Adrenal gland (tissue), 12 donors: ENCODE data around the gene ZNF324. TPM values are rescaled to one million over a fixed set of nuclear protein-coding genes. Genes with fewer than 3 reads are reported as not detected.
"Not testable (repeated sequence)": the region's sequence is repeated elsewhere in the genome, so short reads cannot be mapped to it uniquely, and the experiment has no call there.

Source experiments
- DNase-seq, 7 donors: peaks; one replicate each; pipeline ENCODE4 v3.0.0-alpha.2; 2019 to 2020
- H3K27ac ChIP-seq, 5 donors: fragments of 200-600 bp; sonication (generic) in 4 of 5; 1 replicate in 3 of 5; 2 replicates in 2 of 5; pipeline versions ENCODE4 v1.5.1 to v1.8.0; 2016 to 2020; ENCODE audit warnings: mild to moderate bottlenecking in 1 of 5
- H3K27me3 ChIP-seq: fragments of 200-600 bp; 2 replicates; pipeline ENCODE4 v1.8.0; 2021
- H3K36me3 ChIP-seq, 2 donors: fragments of 200-600 bp; replicated peaks in 1 of 2; 1 replicate in 1 of 2; 2 replicates in 1 of 2; pipeline versions ENCODE4 v1.5.1 to v1.8.0; 2018 to 2022
- H3K4me1 ChIP-seq, 2 donors: fragments of 200-600 bp; replicated peaks in 1 of 2; 1 replicate in 1 of 2; 2 replicates in 1 of 2; pipeline versions ENCODE4 v1.5.1 to v1.8.0; 2018 to 2021
- H3K4me3 ChIP-seq, 4 donors: fragments of 200-600 bp; sonication (generic) in 3 of 4; one replicate each; pipeline ENCODE4 v1.5.1; 2016 to 2018
- H3K9me3 ChIP-seq, 3 donors: fragments of 200-600 bp; sonication (generic) in 1 of 3; replicated peaks in 1 of 3; 1 replicate in 2 of 3; 2 replicates in 1 of 3; pipeline versions ENCODE4 v1.5.1 to v1.8.0; 2016 to 2021
- POLR2A ChIP-seq, 2 donors: fragments of 450-650 bp; IDR thresholded peaks; one replicate each; pipeline ENCODE4 v1.6.1; 2017; ENCODE audit warnings: antibody characterized with exemption in 2 of 2, mild to moderate bottlenecking in 2 of 2, moderate library complexity in 1 of 2
- WGBS, 4 donors: extraction: QIAGEN DNeasy Blood & Tissue Kit in 2 of 4; methylation state at CpG; one replicate each; pipeline versions ENCODE4 v1.1.5 to v1.1.7; 2013 to 2017; 5-methylcytosine and 5-hydroxymethylcytosine counted together
- intact Hi-C, 2 donors: fragments of 100-400 bp; cut with DNase I; formaldehyde crosslinking; loops; one replicate each; pipeline versions ENCODE4 v1.14.1 to v1.15.0; 2022 to 2023
- polyA plus RNA-seq, 3 donors: library from polyadenylated mRNA; stranded (reverse); fragments of 200-250 nt in 2 of 3; fragments of 350-450 nt in 1 of 3; fragmentation: Illumina TruSeq in 1 of 3; extraction: RNeasy Lipid Tissue Mini Kit (QIAGEN cat#74804) in 1 of 3; gene quantifications; one replicate each; pipeline ENCODE4 v1.2.3, GENCODE V29; 2013 to 2014
- total RNA-seq, 9 donors: library from RNA; depleted of rRNA in 4 of 9; stranded (reverse); fragments of >200 nt in 4 of 9; fragments of 120-200 nt in 1 of 9; fragmentation: NEBNext Ultra II Directional in 1 of 9; extraction: Animal tissue kit (Norgen Biotek cat#: 25700) in 1 of 9; gene quantifications; one replicate each; pipeline versions ENCODE4 v1.1.0 to v1.2.4, GENCODE V29; 2013 to 2023
- TF ChIP-seq, protein P1 (sequence below), 6 experiments: fragments of 450-650 bp in 4 of 6; fragments of 200-600 bp in 2 of 6; sonication (generic) in 1 of 6; IDR thresholded peaks; 1 replicate in 5 of 6; 2 replicates in 1 of 6; pipeline versions ENCODE4 v1.5.1 to v1.8.0; 2016 to 2021; ENCODE audit warnings: antibody characterized with exemption in 6 of 6, mild to moderate bottlenecking in 2 of 6, moderate library complexity in 1 of 6
- donor health status: healthy with polysubstance abuse.
- donor health status: Bipolar disorder and iron deficiency.
- donor health status: DM: yes; HTN: yes; CAD: no.
- donor health status: DM: no; HTN: no; CAD: no.
- donor health status: DM: no; HTN: no; CAD: no.
- donor health status: DM: yes; HTN: yes; CAD: no.

The ZNF324 gene
- total and polyA plus RNA-seq, 12 donors: 2.1 to 58.3 (median 10.9) TPM

DNA sequence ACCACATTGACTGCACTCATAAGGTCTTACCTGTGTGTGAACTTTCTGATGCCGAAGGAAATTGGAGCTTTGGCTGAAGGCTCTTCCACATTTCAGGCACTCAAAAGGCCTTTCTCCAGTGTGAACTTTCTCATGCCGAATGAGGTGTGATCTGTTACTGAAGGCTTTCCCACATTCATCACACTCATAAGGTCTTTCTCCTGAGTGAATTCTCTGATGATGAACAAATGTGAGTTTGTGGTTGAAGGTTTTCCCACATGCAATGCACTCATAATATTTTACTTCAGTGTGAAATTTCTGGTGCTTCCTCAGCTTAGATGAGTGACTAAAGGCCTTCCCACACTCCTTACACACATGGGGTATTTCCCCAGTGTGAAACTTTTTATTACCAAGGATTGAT lies 32.7 kb upstream of the ZNF324 start:
- intact Hi-C loops: no loop called here
- H3K27me3 ChIP-seq: no peaks in the 10 kb centered on the region
- no peak overlapping the region for H3K27ac ChIP-seq
- peaks cover under 1 to 4% of the 10 kb centered on the region in 2 donors for H3K4me1 ChIP-seq
- peaks cover 0 to 21% of the 10 kb centered on the region in 2 donors for H3K36me3 ChIP-seq
- DNase-seq: no peak
- 83 to 98% (median 97%) methylated on average over 2 of the region's 2 CpGs for WGBS, 4 donors
- no peak for TF ChIP-seq POLR2A (IDR thresholded peaks at IDR 0.05)
- TF ChIP-seq, protein P1, sequence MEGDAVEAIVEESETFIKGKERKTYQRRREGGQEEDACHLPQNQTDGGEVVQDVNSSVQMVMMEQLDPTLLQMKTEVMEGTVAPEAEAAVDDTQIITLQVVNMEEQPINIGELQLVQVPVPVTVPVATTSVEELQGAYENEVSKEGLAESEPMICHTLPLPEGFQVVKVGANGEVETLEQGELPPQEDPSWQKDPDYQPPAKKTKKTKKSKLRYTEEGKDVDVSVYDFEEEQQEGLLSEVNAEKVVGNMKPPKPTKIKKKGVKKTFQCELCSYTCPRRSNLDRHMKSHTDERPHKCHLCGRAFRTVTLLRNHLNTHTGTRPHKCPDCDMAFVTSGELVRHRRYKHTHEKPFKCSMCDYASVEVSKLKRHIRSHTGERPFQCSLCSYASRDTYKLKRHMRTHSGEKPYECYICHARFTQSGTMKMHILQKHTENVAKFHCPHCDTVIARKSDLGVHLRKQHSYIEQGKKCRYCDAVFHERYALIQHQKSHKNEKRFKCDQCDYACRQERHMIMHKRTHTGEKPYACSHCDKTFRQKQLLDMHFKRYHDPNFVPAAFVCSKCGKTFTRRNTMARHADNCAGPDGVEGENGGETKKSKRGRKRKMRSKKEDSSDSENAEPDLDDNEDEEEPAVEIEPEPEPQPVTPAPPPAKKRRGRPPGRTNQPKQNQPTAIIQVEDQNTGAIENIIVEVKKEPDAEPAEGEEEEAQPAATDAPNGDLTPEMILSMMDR (IDR thresholded peaks at IDR 0.05): no peak
- H3K4me3 ChIP-seq: no peak overlapping the region
- H3K9me3 ChIP-seq: peaks cover 4 to 78% (median 18%) of the 10 kb centered on the region in 3 donors

DNA sequence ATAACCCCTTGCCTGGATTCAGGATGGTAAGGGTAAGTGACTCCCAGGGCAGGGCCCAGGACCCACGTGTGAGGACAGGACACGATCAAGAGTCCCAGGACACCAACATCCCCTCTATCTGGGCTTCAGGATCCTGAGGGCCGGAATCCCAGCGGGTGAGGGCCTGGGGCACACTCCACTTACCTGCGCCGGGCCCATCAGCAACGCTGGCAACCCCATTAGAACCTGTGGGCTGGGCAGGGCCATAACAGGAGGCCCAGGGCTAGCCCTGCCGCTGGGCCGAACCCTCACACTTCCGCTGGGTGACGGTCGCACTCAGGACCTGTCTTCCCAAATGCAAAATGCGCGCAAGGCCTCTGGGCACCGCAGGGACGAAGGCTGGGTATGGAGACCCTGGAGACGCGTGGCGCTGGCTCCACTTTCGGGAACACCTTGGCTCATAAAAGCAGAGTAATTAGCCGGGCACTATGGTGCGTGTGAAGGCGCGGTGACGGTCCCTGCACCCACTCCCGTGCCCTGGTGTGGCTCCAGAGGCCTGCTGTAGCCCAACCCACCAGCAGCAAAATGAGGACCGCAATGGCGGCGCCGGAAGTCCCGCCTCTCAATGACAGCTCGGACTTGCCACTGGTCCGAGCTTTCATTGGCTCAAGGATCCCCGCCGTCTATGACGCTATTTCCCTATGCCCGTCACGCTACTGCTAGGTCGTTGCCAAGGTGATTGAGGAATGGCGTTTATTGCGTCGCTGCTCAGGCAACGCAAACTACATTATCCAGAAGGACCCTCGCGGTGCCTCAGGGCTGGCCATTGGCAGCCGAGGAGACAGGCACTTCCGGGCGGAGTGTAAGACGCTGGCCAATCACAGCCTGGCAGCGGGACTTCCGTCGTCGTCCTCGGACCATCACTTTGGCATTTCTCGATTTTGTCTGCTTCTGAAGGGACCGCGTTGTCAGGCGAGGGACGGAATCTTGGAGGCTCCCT lies 27.0 kb upstream of the ZNF324 start, which contains the start of gene ZNF132:
Gene ZNF132 (minus strand): TSS at position 578 of the 979 bp plus-strand sequence. CDS start 332 bp downstream, at position 246.
- 0 to 8% (median 7%) methylated on average over 16 to 59 of the region's 59 CpGs for WGBS, 4 donors
- H3K27me3 ChIP-seq: no peaks in the 10 kb centered on the region
- H3K9me3 ChIP-seq: peaks cover 0 to 24% (median 0%) of the 10 kb centered on the region in 3 donors
- TF ChIP-seq POLR2A (IDR thresholded peaks at IDR 0.05): peak in 1 of 2 donors; percentile 22
- TF ChIP-seq, protein P1 (IDR thresholded peaks at IDR 0.05): peak in 1 of 6 experiments; percentile 6
- intact Hi-C loops: no loop called here
- peak within 1 kb of the TSS; percentile 29 to 81 (median 48) for H3K4me3 ChIP-seq
- peaks cover 7 to 15% of the 10 kb centered on the region in 2 donors for H3K4me1 ChIP-seq
- peak within 1 kb of the TSS in 4 of 5 donors; percentile 11 to 89 (median 68) for H3K27ac ChIP-seq
- DNase-seq: peak; percentile 95 to 100 (median 99)
- peaks cover 0 to 10% of the 10 kb centered on the region in 2 donors for H3K36me3 ChIP-seq

DNA sequence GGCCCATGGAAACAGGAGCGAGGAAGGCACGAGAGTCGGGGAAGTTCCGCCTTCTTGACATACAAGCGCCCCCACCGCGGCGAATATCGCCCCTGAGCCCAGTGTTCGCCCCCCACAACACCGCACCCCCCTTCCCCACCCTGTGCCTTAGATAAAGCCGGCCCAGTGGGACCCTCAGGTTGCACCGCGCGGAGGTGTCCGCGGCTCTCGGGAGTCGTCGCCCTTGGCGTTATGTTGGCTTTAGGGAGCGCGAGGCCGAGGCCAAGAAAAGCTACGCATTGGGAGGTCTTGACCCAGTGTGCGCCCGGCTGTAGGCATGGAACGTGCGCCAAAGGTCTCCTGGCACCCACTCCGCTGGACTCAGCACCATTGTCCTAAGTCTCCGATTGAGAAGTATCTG lies 26.3 kb upstream of the ZNF324 start:
- Histone ChIP-seq H3K9me3 (peaks cover 0 to 17% (median 0%) of the 10 kb centered on the region in 3 donors), H3K4me3 (peak overlapping the region in 2 of 4 donors; percentile 45 to 53), H3K27me3 (no peaks in the 10 kb centered on the region), H3K36me3 (peaks cover 0 to 6% of the 10 kb centered on the region in 2 donors), H3K27ac (peak overlapping the region in 3 of 5 donors; percentile 31 to 89 (median 78)), H3K4me1 (peaks cover 7 to 15% of the 10 kb centered on the region in 2 donors)
- WGBS, 4 donors: 12 to 34% (median 16%) methylated on average over 7 to 31 of the region's 31 CpGs
- intact Hi-C loops: no loop called here
- peak in 1 of 7 donors; percentile 8 for DNase-seq
- TF ChIP-seq, protein P1 (IDR thresholded peaks at IDR 0.05): no peak
- TF ChIP-seq POLR2A (IDR thresholded peaks at IDR 0.05): no peak

DNA sequence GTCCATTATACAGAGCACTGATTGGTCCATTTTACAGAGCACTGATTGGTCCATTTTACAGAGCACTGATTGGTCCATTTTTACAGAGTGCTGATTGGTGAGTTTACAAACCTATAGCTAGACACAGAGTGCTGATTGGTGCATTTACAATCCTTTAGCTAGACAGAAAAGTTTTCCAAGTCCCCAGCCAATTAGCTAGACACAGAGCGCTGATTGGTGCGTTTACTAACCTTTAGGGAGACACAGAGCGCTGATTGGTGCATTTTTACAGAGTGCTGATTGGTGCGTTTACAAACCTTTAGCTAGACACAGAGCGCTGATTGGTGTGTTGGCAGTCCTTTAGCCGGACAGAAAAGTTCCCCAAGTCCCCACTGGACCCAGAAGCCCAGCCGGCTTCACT lies 23.9 kb upstream of the ZNF324 start:
- 85 to 86% (median 85%) methylated on average over 7 of the region's 7 CpGs for WGBS, 4 donors
- H3K27ac ChIP-seq, H3K36me3 ChIP-seq, DNase-seq, H3K4me3 ChIP-seq, intact Hi-C loops, H3K27me3 ChIP-seq, H3K9me3 ChIP-seq: not testable (repeated sequence)
- peaks cover 7 to 15% of the 10 kb centered on the region in 2 donors for H3K4me1 ChIP-seq

DNA sequence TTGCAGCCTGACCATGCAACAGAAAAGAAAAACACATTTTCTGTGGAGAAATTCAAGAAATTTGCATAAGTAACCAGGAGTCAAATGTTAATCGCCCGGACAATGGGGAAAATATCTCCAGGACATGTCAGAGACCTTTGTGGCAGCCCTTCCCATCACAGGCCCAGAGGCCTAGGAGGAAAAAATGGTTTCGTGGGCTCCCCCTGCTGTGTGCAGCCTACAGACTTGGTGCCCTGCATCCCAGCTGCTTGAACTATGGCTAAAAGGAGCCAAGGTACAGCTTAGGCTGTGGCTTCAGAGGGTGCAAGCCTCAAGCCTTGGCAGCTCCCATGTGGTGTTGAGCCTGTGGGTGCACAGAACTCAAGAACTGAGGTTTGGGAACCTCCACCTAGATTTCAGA lies 18.0 kb upstream of the ZNF324 start:
- H3K27me3 ChIP-seq, H3K9me3 ChIP-seq, H3K36me3 ChIP-seq, H3K4me3 ChIP-seq, H3K27ac ChIP-seq, intact Hi-C loops, H3K4me1 ChIP-seq, DNase-seq: not testable (repeated sequence)
- WGBS, 4 donors: 65 to 85% (median 72%) methylated on average over 3 of the region's 3 CpGs

DNA sequence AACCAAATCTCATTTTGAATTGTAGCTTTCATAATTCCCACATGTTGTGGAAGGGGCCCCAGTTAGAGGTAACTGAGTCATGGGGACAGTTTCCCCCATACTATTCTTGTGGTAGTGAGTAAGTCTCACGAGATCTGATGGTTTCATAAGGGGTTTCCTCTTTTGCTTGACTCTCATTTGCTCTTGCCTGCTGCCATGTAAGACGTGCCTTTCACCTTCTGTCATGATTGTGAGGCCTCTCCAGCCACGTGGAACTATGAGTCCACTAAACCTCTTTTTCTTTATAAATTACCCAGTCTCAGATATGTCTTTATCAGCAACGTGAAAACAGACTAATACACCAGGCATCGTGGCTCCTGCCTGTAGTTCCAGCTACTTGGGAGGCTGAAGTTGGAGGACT lies 16.9 kb upstream of the ZNF324 start:
- H3K36me3 ChIP-seq, intact Hi-C loops: not testable (repeated sequence)
- 59 to 70% (median 59%) methylated on average over 5 of the region's 5 CpGs for WGBS, 4 donors

More for the DNA sequence above, 16.9 kb upstream of the ZNF324 start:
- DNase-seq, H3K4me3 ChIP-seq, H3K27ac ChIP-seq, H3K9me3 ChIP-seq, H3K27me3 ChIP-seq, H3K4me1 ChIP-seq: not testable (repeated sequence)
